IMR-90 (cell line): ENCODE data around the gene COL27A1. TPM values are rescaled to one million over a fixed set of nuclear protein-coding genes. Genes with fewer than 3 reads are reported as not detected.
"Not testable (repeated sequence)": the region's sequence is repeated elsewhere in the genome, so short reads cannot be mapped to it uniquely, and the experiment has no call there.

Experiments used
- ATAC-seq: fragments of 200-7000 bp; cut with Tn5 transposase; 2 replicates; pipeline ENCODE4 v1.9.1; 2020; ENCODE audit warnings: low read depth, mild to moderate bottlenecking, moderate library complexity
- BruUV-seq: library from RNA; stranded (reverse); fragments of 400-500 nt; replicated peaks from 2 replicates; lab custom pipeline; 2021; lab: Mats Ljungman, UMichigan
- CTCF ChIA-PET: fragments of 300-600 bp; formaldehyde crosslinking; extraction: SDS; loops from one replicate; lab custom pipeline; 2021; ENCODE audit warnings: antibody characterized with exemption; lab: Yijun Ruan, JAX
- POLR2A ChIA-PET: fragments of 300-600 bp; sonication (Branson Sonifier 250); formaldehyde crosslinking; loops from one replicate; lab custom pipeline; 2022; ENCODE audit warnings: antibody characterized with exemption; ENCODE audit not compliant: unreplicated experiment; lab: Charles Lee
- DNase-seq: peaks from one replicate; pipeline ENCODE4 v3.0.0; 2013
- H2AFZ ChIP-seq: replicated peaks from 2 replicates; pipeline ENCODE3; 2013; ENCODE audit warnings: low read length, mild to moderate bottlenecking; ENCODE audit not compliant: poor library complexity
- H2AK5ac ChIP-seq: 2 replicates; pipeline ENCODE4 v1.6.1; 2013; ENCODE audit warnings: low read depth, low read length, inconsistent platforms
- H2AK9ac ChIP-seq: replicated peaks from 2 replicates; pipeline ENCODE3; 2013; ENCODE audit warnings: mild to moderate bottlenecking, low read depth, low read length, moderate library complexity; ENCODE audit not compliant: poor library complexity
- H2BK120ac ChIP-seq: 2 replicates; pipeline ENCODE4 v1.6.1; 2013; ENCODE audit warnings: low read depth, low read length, inconsistent platforms
- H2BK15ac ChIP-seq: 3 replicates; pipeline ENCODE4 v1.6.1; 2013; ENCODE audit warnings: low read depth, low read length, inconsistent platforms
- H2BK20ac ChIP-seq: 2 replicates; pipeline ENCODE4 v1.6.1; 2013; ENCODE audit warnings: low read depth, mild to moderate bottlenecking, inconsistent platforms, low read length, moderate library complexity
- H2BK5ac ChIP-seq: 2 replicates; pipeline ENCODE4 v1.6.1; 2013; ENCODE audit warnings: mild to moderate bottlenecking, low read depth, low read length, inconsistent platforms; ENCODE audit not compliant: poor library complexity, severe bottlenecking
- H3K14ac ChIP-seq: replicated peaks from 2 replicates; pipeline ENCODE4 v1.6.1; 2013; ENCODE audit warnings: low read depth, low read length, inconsistent platforms
- H3K18ac ChIP-seq: 2 replicates; pipeline ENCODE4 v1.6.1; 2013; ENCODE audit warnings: low read depth, low read length, control low read depth
- H3K23ac ChIP-seq: 2 replicates; pipeline ENCODE4 v1.6.1; 2013; ENCODE audit warnings: low read depth, low read length, inconsistent platforms
- H3K27ac ChIP-seq: 2 replicates; pipeline ENCODE4 v1.5.1; 2013; ENCODE audit warnings: mild to moderate bottlenecking, control low read depth, low read length; ENCODE audit not compliant: insufficient read depth
- H3K27me3 ChIP-seq: 2 replicates; pipeline ENCODE4 v1.6.1; 2013; ENCODE audit warnings: low read length; ENCODE audit not compliant: control insufficient read depth, insufficient read depth
- H3K36me3 ChIP-seq: 2 replicates; pipeline ENCODE4 v1.6.1; 2013; ENCODE audit warnings: low read length, mixed read lengths; ENCODE audit not compliant: control insufficient read depth, insufficient read depth
- H3K4ac ChIP-seq: 2 replicates; pipeline ENCODE4 v1.6.1; 2013; ENCODE audit warnings: low read depth, low read length, inconsistent platforms
- H3K4me1 ChIP-seq: 2 replicates; pipeline ENCODE4 v1.6.1; 2013; ENCODE audit warnings: low read length, mixed read lengths; ENCODE audit not compliant: control insufficient read depth, insufficient read depth
- H3K4me2 ChIP-seq: 2 replicates; pipeline ENCODE4 v1.6.1; 2013; ENCODE audit warnings: low read depth, mild to moderate bottlenecking, control low read depth, low read length, moderate library complexity
- H3K4me3 ChIP-seq: 2 replicates; pipeline ENCODE4 v1.5.1; 2013; ENCODE audit warnings: low read depth, mild to moderate bottlenecking, control low read depth, low read length, moderate library complexity; ENCODE audit not compliant: insufficient read depth
- H3K56ac ChIP-seq: 2 replicates; pipeline ENCODE4 v1.6.1; 2013; ENCODE audit warnings: low read length, inconsistent platforms; ENCODE audit not compliant: insufficient read depth; ENCODE audit errors: extremely low read depth
- H3K79me1 ChIP-seq, 2 experiments: 2 replicates each; pipeline ENCODE4 v1.6.1; 2013; ENCODE audit warnings: low read length in 2 of 2, inconsistent platforms in 1 of 2, low read depth in 1 of 2
- H3K9ac ChIP-seq: 2 replicates; pipeline ENCODE4 v1.6.1; 2013; ENCODE audit warnings: low read depth, low read length, control low read depth
- H3K9me1 ChIP-seq: 2 replicates; pipeline ENCODE4 v1.6.1; 2013; ENCODE audit warnings: low read length, inconsistent platforms; ENCODE audit not compliant: insufficient read depth
- H3K9me3 ChIP-seq: 2 replicates; pipeline ENCODE4 v1.6.1; 2013; ENCODE audit warnings: low read length; ENCODE audit not compliant: control insufficient read depth, insufficient read depth
- H4K20me1 ChIP-seq: 2 replicates; pipeline ENCODE4 v1.6.1; 2013; ENCODE audit warnings: low read length, inconsistent platforms; ENCODE audit not compliant: insufficient read depth
- H4K5ac ChIP-seq: 2 replicates; pipeline ENCODE4 v1.6.1; 2013; ENCODE audit warnings: mild to moderate bottlenecking, low read depth, low read length, control low read depth
- H4K8ac ChIP-seq, 2 experiments: 2 replicates each; pipeline ENCODE4 v1.6.1; 2013; ENCODE audit warnings: low read depth in 2 of 2, low read length in 2 of 2, control low read depth in 1 of 2, inconsistent platforms in 1 of 2
- H4K91ac ChIP-seq: 2 replicates; pipeline ENCODE4 v1.6.1; 2013; ENCODE audit warnings: low read depth, low read length, inconsistent platforms; ENCODE audit not compliant: insufficient read depth
- WGBS, 2 experiments: methylation state at CpG; one replicate each; pipeline versions ENCODE4 v1.1.5 to v1.1.7; 2013; ENCODE audit warnings: missing lambda C conversion rate in 2 of 2; ENCODE audit not compliant: insufficient read length in 1 of 2; ENCODE audit errors: extremely low coverage in 2 of 2; 5-methylcytosine and 5-hydroxymethylcytosine counted together
- dilution Hi-C: fragments of 300-500 bp; cut with HindIII; formaldehyde crosslinking; loops from one replicate; pipeline ENCODE4 v1.14.3; 2018; ENCODE audit warnings: low sequenced_read_pairs; ENCODE audit not compliant: unreplicated experiment
- in situ Hi-C: fragments of 300-500 bp; cut with MboI; formaldehyde crosslinking; loops from 3 replicates; pipeline ENCODE4 v1.14.3; 2019; ENCODE audit warnings: low sequenced_read_pairs, inconsistent platforms, mixed read lengths
- intact Hi-C: fragments of 100-400 bp; cut with micrococcal nuclease; formaldehyde crosslinking; loops from 2 replicates; pipeline ENCODE4 v1.10.0; 2022
- polyA plus RNA-seq, 3 experiments: library from polyadenylated mRNA; depleted of rRNA; stranded (reverse); fragments of >200 nt; gene quantifications; 2 replicates each; pipeline ENCODE4 v1.2.3, GENCODE V29; 2012; ENCODE audit warnings: low replicate concordance in 1 of 3
- total RNA-seq: library from RNA; depleted of rRNA; stranded (reverse); fragments of >200 nt; gene quantifications from 2 replicates; pipeline ENCODE4 v1.2.3, GENCODE V29; 2012
- TF ChIP-seq, protein P1 (sequence below): fragments of 150-350 bp; IDR thresholded peaks from 2 replicates; pipeline ENCODE4 v1.6.1; 2016; ENCODE audit warnings: low read depth, mild to moderate bottlenecking, low read length, moderate library complexity, borderline replicate concordance

Gene COL27A1
- total and polyA plus RNA-seq, 2 of the 4 experiments (the other 2 are of a cell fraction), result 3.2 to 18.3 TPM

- H3K4me3 ChIP-seq, result no peak overlapping the region
- H4K91ac ChIP-seq, result no peak overlapping the region
- H3K18ac ChIP-seq, result no peak overlapping the region
- H2BK20ac ChIP-seq, result no peak overlapping the region
- ChIA-PET POLR2A (no interaction called here), CTCF (interaction anchor here (1.1 kb wide), 1 partner anchor 18 kb away, joined by 3 read pairs; no protein-coding TSS in a partner anchor)
- no peak overlapping the region for H2BK120ac ChIP-seq
- H3K36me3 ChIP-seq, result no peaks in the 10 kb centered on the region
- 44% methylated on average over 3 of the region's 13 CpGs; no CpG with 5 or more reads in 1 of the 2 experiments for WGBS, 2 experiments
- H3K14ac ChIP-seq, result no peak overlapping the region
- H3K56ac ChIP-seq, result no peak overlapping the region
- H2AK9ac ChIP-seq, result no peak overlapping the region
- H4K20me1 ChIP-seq, result no peaks in the 10 kb centered on the region
- H3K4ac ChIP-seq, result no peak overlapping the region
- in situ Hi-C loops (no loop called here), dilution Hi-C loops (no loop called here), intact Hi-C loops (no loop called here)
- no peak overlapping the region for H2AK5ac ChIP-seq
- H2BK15ac ChIP-seq, result no peak overlapping the region
- H3K4me2 ChIP-seq, result no peak overlapping the region
- DNase-seq (no peak), ATAC-seq (no peak)
- H2AFZ ChIP-seq, result no peak overlapping the region
- H3K27me3 ChIP-seq, result peaks cover 70% of the 10 kb centered on the region
- H3K9ac ChIP-seq, result no peak overlapping the region
- no peaks in the 10 kb centered on the region for H3K4me1 ChIP-seq
- BruUV-seq, result no TSS peak
- TF ChIP-seq, protein P1, sequence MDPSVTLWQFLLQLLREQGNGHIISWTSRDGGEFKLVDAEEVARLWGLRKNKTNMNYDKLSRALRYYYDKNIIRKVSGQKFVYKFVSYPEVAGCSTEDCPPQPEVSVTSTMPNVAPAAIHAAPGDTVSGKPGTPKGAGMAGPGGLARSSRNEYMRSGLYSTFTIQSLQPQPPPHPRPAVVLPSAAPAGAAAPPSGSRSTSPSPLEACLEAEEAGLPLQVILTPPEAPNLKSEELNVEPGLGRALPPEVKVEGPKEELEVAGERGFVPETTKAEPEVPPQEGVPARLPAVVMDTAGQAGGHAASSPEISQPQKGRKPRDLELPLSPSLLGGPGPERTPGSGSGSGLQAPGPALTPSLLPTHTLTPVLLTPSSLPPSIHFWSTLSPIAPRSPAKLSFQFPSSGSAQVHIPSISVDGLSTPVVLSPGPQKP, result no peak
- H2BK5ac ChIP-seq, result no peak overlapping the region
- no peaks in the 10 kb centered on the region for H3K79me1 ChIP-seq
- peaks cover 10% of the 10 kb centered on the region for H3K9me3 ChIP-seq
- H4K5ac ChIP-seq, result no peak overlapping the region
- H3K27ac ChIP-seq, result no peak overlapping the region
- no peak overlapping the region for H3K23ac ChIP-seq
- no peaks in the 10 kb centered on the region for H3K9me1 ChIP-seq
- H4K8ac ChIP-seq, result no peak overlapping the region
Measured at GRCh38 chr9:114126247-114127060, 28.9 kb upstream of the COL27A1 start.

DNA sequence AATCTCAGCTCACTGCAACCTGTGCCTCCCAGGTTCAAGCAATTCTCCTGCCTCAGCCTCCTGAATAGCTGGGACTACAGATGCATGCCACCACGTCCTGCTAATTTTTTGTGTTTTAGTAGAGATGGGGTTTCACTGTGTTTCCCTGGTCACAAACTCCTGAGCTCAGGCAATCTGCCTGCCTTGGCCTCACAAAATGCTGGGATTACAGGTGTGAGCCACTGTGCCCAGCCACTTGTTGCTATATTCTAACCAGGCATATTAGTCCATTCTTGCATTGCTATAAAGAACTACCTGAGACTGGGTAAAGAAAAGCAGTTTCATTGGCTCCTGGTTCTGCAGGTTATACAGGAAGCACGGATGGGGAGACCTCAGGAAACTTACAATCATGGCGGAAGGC, 26.6 kb upstream of the COL27A1 start:
- Histone ChIP-seq H3K9me3 (peaks cover 10% of the 10 kb centered on the region), H3K27me3 (peaks cover 69% of the 10 kb centered on the region)
- H2AK5ac ChIP-seq, H2BK15ac ChIP-seq, ATAC-seq, H4K91ac ChIP-seq, H2BK5ac ChIP-seq, H3K18ac ChIP-seq, H3K36me3 ChIP-seq, H4K20me1 ChIP-seq, POLR2A ChIA-PET, H2AK9ac ChIP-seq, H3K14ac ChIP-seq, H3K4ac ChIP-seq, H2BK120ac ChIP-seq, H3K4me2 ChIP-seq, H3K79me1 ChIP-seq, H3K9me1 ChIP-seq, dilution Hi-C loops, H2AFZ ChIP-seq, H4K5ac ChIP-seq, H2BK20ac ChIP-seq, H3K4me1 ChIP-seq, H3K23ac ChIP-seq, H3K27ac ChIP-seq, BruUV-seq, CTCF ChIA-PET, intact Hi-C loops, H3K4me3 ChIP-seq, H3K9ac ChIP-seq, H4K8ac ChIP-seq, H3K56ac ChIP-seq, DNase-seq, in situ Hi-C loops: not testable (repeated sequence)
- WGBS, 2 experiments, result 0% methylated on average over 1 of the region's 3 CpGs; no CpG with 5 or more reads in 1 of the 2 experiments
